ENCODE measurements around the gene CKS1B.

- TF ChIP-seq TAF1 (conservative IDR thresholded peaks at IDR 0.05) (no peak), JUND (IDR thresholded peaks at IDR 0.05) (no peak)
- TF ChIP-seq, protein P1, sequence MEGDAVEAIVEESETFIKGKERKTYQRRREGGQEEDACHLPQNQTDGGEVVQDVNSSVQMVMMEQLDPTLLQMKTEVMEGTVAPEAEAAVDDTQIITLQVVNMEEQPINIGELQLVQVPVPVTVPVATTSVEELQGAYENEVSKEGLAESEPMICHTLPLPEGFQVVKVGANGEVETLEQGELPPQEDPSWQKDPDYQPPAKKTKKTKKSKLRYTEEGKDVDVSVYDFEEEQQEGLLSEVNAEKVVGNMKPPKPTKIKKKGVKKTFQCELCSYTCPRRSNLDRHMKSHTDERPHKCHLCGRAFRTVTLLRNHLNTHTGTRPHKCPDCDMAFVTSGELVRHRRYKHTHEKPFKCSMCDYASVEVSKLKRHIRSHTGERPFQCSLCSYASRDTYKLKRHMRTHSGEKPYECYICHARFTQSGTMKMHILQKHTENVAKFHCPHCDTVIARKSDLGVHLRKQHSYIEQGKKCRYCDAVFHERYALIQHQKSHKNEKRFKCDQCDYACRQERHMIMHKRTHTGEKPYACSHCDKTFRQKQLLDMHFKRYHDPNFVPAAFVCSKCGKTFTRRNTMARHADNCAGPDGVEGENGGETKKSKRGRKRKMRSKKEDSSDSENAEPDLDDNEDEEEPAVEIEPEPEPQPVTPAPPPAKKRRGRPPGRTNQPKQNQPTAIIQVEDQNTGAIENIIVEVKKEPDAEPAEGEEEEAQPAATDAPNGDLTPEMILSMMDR (IDR thresholded peaks at IDR 0.05; ENCODE audit: low read depth, low read length, missing input control) = no peak
Observed at GRCh38 chr1:155004352-155005075, 30.0 kb downstream of the CKS1B start.
